NOMO-1 treated with DMSO at 0.1 percent for 48 hours (cell line): Measurements from ENCODE around the gene RAP1GAP2.
"Not testable (repeated sequence)": the region's sequence is repeated elsewhere in the genome, so short reads cannot be mapped to it uniquely, and the experiment has no call there.

Experiments
- DNase-seq: peaks from one replicate; lab custom pipeline; 2025; ENCODE audit not compliant: unreplicated experiment; lab: John Stamatoyannopoulos, UW

Gene RAP1GAP2

DNA sequence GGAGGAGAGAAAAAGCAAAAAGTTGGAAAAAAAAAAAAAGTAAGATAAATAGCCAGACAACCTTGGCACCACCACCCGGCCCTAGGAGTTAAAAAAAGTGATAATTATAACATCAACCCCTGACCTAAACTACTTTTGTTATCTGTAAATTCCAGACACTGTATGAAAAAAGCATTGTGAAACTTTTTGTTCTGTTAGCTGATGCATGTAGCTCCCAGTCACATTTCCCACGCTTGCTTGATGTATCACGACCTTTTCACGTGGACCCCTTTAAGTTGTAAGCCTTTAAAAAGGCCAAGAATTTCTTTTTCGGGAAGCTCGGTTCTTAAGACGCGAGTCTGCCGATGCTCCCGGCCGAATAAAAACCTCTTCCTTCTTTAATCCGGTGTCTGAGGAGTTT, 10.9 kb upstream of the RAP1GAP2 start:
- DNase-seq: not testable (repeated sequence)

DNA sequence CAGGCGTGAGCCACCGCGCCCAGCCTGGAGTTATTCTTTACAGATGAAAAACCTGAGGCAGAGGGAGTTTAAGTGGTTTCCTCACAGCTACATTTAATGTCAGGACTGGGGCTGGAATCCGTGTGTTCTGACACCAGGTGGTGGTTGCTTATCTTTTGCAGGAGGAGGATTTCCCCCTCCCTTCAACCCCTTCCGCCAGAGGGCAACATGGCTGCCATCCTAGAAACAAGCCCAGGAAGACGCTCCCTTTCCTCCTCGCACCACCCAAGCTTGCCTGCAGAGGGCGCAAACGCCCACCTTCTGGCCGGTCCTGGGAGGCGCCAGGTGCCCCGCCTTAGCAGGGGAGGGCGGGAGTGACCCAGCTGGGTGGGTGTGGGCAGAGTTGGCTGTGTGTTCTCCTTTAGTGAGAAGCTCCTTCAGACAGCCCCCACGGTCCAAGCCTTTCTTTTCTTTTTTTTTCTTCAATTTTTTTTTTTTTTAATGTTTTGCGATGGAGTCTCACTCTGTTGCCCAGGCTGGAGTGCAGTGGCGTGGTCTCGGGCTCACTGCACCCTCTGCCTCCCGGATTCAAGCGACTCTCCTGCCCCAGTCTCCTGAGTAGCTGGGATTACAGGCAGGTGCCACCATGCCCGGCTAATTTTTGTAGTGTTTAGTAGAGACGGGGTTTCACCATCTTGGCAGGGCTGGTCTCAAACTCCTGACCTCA, 9.9 kb upstream of the RAP1GAP2 start:
- peak; percentile 87 for DNase-seq

DNA sequence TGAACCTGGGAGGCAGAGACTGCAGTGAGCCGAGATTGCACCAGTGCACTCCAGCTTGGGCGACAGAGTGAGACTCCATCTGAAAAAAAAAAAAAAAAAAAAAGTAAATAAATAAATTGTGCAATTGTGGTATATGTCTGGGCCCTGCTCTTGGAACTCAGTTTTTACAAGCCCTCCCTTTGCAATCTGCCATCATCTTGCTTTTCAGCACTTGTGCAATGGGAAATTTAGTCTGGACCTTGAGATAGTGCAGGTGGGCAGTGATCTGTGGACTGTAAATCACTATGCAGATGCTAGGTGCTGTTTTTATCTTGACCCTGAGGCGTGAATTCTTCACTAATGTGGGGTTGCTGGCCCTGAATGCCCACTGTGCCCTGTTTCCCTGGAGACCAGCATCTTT, 6.5 kb upstream of the RAP1GAP2 start:
- peak; percentile 32 for DNase-seq

DNA sequence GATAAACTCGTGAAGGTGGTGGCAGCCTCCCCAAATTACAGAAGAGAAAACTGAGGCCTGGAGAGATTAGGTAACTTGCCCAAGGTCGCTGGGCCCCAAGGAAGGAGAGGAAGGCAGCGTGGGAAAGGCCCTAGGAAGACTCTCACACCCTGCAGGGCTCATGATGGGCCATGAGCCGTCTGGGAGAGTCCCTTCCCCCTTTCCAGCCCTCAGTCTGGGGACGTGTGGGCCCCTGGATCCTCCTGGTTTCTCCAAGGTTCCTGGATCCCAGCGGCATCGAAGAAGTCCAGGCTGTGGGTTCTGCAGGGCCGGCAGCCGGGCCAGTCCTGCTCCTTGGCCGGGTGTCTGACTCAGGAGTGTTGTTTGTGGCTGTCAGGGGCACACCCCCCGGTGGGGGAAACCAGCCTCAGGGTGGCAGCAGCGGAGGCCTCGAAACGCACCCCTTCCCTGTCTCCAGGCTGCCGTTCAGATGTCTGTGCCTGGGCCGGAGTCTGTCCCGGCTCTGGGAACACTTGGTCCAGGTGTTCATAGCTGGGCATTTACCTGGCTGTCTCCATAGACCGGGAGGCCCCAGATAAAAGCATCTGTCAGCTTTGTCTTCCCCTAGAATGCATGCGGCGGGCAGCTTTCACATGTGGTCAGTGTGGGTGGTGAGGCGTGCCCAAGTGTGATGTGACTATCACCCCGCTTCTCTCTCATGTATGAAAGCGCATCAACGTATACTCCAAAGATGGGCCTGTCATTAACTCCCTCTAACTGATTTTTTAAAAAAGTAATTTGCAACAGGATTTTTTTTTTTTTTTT, 3.7 kb upstream of the RAP1GAP2 start:
- DNase-seq: no peak

DNA sequence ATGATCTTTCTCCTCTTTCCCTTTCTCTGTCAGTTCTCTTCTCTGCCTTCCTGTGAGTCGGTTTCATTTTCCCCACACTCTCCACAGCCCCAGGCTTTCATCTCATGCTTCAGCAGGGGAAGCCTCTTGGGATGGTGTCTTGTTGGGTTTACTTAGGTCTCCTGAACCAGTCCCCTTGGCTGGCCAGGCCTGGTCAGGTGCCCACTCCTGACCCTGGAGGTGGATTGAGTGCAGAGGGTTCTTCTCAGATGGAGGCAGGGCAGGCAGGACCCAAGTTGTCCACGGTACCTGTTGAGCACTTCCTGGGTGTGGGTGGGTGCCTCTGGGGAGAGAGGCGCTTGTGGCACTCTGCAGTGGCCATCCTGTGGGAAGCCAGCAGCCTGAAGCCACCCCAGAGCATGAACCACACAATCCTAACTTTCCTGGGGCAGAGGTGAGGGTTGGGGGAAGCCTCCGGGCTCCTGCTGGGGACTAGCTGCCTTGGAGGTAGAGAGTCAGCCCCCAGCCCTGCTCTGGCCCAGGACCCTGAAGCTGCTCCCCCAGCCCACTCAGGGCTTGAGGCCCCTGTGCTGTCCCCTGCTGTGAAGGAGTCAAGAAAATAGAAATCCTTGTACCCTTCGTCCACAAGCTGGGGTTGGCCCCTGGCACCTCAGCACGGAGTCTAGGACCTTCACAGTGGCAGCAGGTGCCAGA, 2.0 kb upstream of the RAP1GAP2 start:
- no peak for DNase-seq

DNA sequence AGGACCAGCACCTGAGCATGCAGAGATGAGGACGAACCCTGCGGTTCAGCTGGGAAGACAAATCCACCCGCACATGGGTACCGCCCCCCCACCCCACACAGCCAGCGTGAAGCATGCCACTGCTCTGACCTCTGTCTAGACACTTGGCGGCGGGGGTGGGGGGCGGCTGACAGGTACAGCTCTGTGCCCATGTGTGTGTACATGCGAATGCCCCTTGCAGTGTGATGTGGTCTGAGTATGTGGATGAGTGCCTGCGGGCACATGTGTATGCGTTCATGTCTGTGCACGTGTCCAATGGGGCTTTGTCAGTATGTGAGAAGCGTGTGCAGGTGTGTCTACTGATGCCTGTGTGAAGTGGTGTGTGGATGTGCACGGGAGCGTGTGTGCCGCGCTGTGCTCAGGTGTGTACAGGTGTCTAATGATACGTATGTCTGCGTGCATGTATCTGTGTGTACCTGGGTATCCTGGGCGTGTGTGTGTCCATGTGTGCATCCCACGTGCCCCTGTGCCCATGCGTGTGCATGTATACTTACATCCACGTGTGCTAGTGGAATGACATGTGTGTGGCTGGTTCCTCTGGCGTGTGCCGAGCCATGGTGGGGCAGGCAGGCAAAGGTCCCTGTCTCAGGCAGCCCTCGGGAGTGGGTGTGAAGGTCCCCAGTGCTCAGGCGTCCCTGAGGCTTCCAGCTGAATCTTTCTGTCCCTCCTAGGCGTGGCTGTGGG, 636 bp upstream of the RAP1GAP2 start:
- no peak for DNase-seq

DNA sequence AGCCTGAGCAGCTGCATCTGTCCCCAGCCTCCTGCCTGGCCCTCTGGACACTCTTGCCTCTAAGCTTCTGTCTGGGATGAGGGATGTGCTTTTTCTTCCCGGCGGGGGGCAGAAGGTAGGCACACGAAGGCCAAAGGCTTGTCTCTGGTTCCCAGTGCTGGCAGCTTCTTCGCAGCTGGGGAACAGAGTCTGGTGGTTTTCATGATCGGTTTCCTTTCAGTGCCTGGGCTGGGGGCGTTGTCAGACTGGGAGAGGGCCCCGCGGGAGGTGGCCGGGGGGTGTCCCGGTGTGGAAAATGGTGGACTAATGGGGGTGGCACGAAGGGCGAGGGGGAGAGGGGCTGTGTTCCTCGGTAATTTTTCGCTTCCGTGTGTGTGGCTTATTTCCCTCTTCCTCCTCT, 988 bp downstream of the RAP1GAP2 start:
- DNase-seq: no peak

DNA sequence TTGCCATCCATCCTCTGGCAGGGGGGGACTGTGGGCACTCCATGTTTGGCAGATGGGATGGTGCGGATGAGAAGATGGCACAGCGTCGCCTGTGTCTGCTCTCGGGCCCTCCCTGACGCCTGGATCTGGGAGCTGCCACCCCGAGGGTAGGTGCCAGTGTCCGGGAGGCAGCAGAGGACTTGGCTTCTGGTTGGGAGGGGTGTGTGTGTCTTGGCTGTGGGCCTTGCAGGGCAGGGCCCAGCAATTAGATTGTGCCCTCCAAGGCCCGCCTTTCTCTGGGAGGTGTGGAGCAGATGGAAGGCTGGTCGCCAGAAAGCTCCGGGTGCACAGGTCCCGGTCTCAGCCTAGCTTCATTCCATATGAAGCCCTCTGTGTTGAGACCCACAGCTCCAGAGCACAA, 1.4 kb downstream of the RAP1GAP2 start:
- DNase-seq: no peak

DNA sequence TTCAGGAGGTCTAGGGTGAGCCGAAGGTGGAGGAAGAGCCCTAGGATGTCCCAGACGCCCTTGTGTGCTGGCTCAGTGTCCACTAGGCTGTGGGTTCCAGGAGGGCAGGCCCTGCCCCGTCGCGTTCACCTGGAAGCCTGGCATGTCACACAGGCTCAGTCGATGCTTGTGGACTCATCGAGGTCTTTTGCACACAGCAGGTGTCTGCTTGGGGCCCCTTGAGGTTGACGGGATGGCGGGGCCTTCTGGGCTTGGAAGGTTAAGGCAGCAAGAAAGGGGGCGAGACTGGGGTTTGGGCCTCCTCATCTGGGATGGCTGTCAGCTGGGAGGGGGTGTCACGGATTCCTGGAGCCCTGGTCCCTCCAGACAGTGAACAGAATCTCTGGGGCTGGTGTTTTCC, 1.9 kb downstream of the RAP1GAP2 start:
- no peak for DNase-seq

DNA sequence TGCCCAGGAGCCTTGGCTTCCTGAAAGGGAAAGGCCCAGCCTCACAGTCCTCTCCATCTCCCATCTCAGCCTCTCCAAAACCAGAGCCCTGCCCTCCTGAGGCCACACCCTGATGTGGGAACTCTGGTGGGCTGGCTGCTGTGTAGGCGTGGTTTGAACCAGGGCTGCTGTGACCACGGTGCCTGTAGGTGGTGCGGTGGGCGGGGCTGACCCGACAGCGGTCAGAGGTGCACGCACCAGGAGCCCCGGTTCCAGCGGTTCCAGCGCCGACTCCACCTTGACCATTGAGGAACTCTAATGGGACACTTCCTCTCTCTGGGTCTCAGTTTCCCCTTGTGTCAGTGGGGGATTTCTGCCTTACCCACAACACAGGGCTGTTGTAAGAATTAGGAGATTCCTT, 2.4 kb downstream of the RAP1GAP2 start:
- no peak for DNase-seq

DNA sequence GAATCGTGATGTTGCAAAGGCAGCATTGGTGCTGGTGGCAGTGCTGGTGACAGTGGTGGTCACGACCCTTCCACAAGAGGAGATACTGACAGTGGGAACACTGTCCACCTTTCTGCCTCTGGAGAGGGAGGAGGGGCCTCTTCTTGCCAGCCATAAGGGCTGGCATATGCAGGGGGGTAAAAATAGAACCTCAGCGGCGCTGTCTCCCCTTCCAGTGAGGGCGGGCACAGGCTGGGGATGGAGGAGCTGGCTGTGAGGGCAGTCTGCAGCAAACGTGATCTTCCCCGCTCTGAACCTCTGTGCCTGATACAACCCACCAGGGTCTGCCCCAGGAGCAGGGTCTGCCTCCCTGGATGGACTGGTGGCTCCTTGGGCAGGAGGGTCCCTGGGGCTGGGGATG, 3.4 kb downstream of the RAP1GAP2 start:
- no peak for DNase-seq

DNA sequence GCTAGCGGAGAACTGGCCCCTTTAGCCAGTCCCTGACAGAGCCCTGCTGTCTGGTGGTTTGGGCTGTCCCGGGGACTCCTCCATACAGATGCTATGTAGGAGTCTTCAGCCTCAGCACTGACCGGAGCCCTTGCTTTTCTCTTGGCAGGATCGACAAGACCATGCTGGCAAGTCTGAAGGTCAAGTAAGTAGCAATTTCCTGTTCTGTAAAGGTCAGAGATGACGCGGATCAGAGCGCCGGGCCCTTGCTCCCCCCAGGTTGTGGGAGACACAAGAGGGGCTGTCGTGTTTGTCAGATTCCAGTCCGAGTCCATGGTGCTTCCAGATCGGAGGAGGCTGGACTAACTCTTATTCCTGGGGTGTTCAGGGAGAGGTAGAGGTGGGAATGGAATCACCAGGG, 4.1 kb downstream of the RAP1GAP2 start:
- DNase-seq: no peak

DNA sequence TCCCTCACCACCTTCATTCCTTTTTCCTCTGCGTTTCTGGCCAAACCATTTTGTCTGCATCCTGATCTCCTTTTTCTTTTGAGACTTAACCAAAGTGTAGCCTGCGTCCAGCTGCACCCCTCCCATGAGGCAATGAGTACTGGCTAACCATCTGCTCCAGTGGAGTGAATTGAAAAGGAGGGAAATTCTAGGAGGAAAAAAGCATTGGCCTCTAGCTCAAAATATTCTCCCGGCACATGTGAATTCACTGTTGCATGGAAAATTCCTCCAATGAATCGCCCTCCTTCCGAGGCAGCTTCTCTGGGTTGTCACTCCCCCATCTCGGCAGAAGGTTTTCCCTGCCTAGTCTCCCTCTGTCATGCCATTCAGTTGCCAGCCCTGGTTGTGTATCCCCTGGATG, 5.6 kb downstream of the RAP1GAP2 start:
- DNase-seq: no peak

DNA sequence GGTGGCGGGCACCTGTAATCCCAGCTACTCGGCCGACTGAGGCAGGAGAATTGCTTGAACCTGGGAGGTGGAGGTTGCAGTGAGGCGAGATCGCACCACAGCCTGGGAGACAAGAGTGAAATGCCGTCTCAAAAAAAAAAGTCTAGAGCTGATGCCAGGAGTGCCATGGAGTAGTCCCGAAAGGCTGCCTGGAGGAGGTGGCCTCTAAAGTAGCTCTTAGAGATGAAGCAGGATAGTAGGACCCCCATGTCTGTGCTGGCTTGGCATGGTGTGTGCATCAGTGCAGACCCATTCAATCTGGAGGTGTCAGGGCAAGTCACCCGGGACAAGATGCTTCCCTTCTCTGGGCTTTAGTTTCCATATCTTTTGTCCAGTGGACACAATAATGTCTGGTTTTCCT, 6.3 kb downstream of the RAP1GAP2 start:
- DNase-seq: no peak

DNA sequence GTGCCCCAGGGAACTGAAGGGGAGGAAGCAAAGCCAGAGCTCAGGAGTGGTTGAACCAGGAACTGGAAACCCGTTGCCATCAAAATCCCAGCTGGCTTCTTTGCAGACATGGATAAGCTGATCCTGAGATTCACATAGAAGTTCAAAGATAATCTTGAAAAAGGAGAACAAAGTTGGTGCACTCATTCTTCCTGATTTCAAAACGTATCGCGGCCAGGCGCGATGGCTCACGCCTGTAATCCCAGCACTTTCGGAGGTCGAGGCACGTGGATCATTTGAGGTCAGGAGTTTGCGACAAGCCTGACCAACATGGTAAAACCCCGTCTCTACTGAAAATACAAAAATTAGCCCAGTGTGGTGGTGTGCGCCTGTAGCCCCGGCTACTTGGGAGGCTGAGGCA, 7.1 kb downstream of the RAP1GAP2 start:
- peak; percentile 19 for DNase-seq

DNA sequence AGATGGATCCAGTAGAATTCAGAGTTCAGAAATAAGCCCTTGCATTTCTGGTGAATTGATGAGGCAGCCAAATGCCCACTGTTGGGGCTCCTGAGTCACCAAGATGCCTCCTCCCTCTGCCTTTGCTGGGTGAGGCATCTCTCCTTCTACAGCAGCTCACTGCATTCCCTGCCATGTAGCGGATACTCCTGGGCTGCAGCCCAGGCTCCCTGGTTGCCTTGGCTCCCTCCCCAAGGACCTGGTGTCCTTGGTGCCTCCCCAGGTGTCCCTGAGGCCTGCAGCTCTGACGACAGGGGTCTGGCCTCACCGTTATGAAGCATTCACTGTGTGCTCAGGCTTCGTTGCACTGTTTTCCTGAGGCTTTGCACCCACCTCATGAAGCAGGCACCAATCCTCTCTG, 7.7 kb downstream of the RAP1GAP2 start:
- no peak for DNase-seq

DNA sequence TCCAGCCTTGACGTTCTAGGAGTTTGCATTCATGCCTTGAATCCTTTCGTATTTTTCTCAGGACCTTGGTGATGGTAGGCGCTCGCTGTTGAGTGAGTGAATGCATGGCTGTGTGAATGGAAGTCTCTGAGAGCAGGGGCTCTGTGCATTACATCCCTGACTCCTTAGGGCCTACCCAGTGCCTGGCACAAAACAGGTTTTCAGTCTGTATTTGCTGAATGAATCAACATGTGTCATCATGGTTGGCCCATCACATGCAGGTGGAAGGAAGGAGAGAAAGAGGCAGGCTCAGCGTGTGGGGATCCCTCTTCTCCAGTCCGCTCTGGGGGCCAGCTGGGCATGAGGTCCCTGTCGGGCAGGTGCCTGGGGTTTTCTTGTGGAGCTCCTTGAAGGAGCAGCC, 8.7 kb downstream of the RAP1GAP2 start:
- no peak for DNase-seq

DNA sequence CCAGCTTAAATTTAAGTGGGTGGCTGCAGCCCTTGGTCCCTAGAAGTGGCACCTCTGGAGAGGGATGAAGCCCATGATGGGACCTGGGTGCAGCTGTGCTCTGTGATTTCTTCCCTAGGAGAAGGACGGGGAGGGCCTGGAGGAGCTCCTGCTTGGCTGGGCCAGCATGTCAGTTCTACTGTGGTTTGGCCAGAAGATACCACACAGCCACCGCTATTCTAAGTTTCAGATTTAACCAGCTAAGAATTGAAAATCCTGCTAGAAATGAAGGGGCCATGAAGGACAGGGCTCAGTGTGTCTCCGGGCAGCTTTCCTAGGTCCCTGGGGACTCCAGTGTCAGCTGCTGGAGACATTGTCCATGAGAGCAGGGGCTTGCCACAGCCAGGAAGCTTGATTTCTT, 9.7 kb downstream of the RAP1GAP2 start:
- DNase-seq: no peak

DNA sequence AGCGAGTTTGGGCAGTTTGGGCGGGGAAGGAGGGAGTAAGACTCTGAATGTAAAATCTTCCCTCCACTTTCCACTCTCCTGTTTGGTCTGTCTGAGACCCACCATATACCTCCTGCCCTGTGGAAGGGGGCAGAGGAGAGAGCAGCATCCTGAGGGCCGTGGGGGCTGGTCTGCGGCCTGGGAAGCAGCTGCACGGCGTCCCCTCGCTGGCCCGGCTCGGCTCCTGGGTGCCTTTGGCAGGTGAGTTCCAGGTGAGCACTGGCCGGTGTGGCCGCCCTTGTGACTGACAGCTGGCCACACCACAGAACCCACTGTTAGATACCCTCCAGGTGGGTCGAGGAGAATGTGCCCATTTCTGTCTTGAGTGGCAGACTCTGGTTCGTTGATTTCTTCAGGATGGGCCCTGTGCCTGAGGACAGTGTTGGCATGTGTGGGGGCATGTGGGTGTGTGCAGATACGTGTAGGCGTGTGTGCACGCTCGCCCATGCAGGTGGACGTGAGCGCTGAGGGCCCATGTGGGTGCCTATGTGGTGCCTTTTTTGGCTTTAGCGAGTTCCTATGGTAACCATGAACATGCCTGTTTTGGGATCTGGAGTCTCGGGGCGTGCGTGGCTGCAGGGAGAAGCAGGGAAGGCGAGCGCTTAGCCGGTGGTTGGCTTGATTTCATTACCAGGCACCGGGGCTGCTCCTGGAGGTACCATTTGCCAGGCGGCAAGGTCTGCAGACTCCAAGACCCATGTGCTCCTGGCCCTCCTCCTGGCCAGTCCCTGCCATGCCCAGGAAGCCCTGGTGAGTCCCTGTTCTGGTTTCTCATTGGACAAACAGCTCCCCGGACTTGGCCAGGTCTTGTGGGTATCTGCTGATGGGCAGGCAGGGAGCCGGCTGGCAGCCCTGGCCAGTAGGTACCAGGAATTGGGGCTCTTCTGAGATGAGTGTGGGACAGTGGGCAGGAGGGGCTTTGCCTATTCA, 12.4 kb downstream of the RAP1GAP2 start:
- no peak for DNase-seq

DNA sequence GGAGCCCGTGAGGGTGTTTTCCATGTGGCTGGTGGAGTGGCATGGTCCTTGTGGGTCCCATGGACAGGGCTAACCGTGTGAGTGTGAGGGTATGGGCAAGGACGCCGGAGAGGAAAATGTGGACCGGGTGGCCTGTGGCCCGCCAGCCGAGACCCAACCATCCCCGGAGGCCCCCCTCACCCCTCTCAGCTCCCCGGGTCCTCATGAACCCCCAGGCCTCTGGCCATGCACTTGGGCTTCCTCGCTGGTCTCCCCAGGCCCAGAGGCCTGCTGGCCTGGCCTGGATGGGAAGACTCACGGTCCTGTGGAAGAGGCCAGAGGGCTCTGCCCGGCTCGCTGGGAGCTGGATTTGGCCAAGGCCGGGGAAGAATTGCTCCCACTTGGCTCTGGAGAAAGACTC, 13.1 kb downstream of the RAP1GAP2 start:
- DNase-seq: no peak
